Kidney (tissue), 14 donors: ENCODE data around the gene ANKS1B. TPM values are rescaled to one million over a fixed set of nuclear protein-coding genes. Genes with fewer than 3 reads are reported as not detected.

Source experiments
- DNase-seq, 5 donors: peaks; one replicate each; pipeline ENCODE4 v3.0.0-alpha.2; 2013 to 2020
- FAIRE-seq: peaks from 2 replicates; lab custom pipeline; 2012; peaks lifted over from hg19 to GRCh38; lab: Jason Lieb, UNC
- H3K27ac ChIP-seq, 2 donors: one replicate each; pipeline ENCODE4 v1.7.0; 2013; ENCODE audit warnings: low read depth in 2 of 2, low read length in 2 of 2, inconsistent platforms in 1 of 2
- H3K27me3 ChIP-seq: one replicate; pipeline ENCODE4 v1.7.1; 2013; ENCODE audit warnings: low read length, inconsistent platforms; ENCODE audit not compliant: control insufficient read depth, insufficient read depth
- H3K36me3 ChIP-seq, 3 donors: one replicate each; pipeline versions ENCODE4 v1.7.0 to v1.7.1; 2013; ENCODE audit warnings: low read length in 3 of 3, control low read depth in 1 of 3, inconsistent platforms in 1 of 3; ENCODE audit not compliant: insufficient read depth in 3 of 3, control insufficient read depth in 2 of 3
- H3K4me1 ChIP-seq, 3 donors: one replicate each; pipeline versions ENCODE4 v1.7.0 to v1.7.1; 2013; ENCODE audit warnings: low read length in 3 of 3, inconsistent platforms in 1 of 3, low read depth in 1 of 3; ENCODE audit not compliant: control insufficient read depth in 2 of 3, insufficient read depth in 2 of 3
- H3K4me3 ChIP-seq, 3 donors: one replicate each; pipeline versions ENCODE4 v1.7.0 to v1.8.1; 2013; ENCODE audit warnings: low read length in 3 of 3, control low read depth in 1 of 3, inconsistent platforms in 1 of 3
- H3K9ac ChIP-seq, 3 donors: one replicate each; pipeline versions ENCODE4 v1.7.0 to v1.7.1; 2013; ENCODE audit warnings: low read length in 3 of 3, control low read depth in 1 of 3, inconsistent platforms in 1 of 3
- H3K9me3 ChIP-seq, 3 donors: one replicate each; pipeline versions ENCODE4 v1.7.0 to v1.7.1; 2013; ENCODE audit warnings: low read length in 3 of 3, control low read depth in 1 of 3, inconsistent platforms in 1 of 3; ENCODE audit not compliant: control insufficient read depth in 2 of 3, insufficient read depth in 1 of 3
- intact Hi-C: fragments of 100-400 bp; cut with DNase I; formaldehyde crosslinking; loops from one replicate; pipeline ENCODE4 v1.11.1; 2022
- polyA plus RNA-seq: library from polyadenylated mRNA; stranded (reverse); fragments of 350-450 nt; fragmentation: Illumina TruSeq; extraction: RNeasy Lipid Tissue Mini Kit (QIAGEN cat#74804); gene quantifications from one replicate; pipeline ENCODE4 v1.2.3, GENCODE V29; 2014; ENCODE audit warnings: low read depth, low replicate concordance; ENCODE audit not compliant: insufficient read depth
- total RNA-seq: library from RNA; stranded (reverse); fragmentation: NEBNext Ultra II Directional; extraction: Animal tissue kit (Norgen Biotek cat#: 25700); gene quantifications from one replicate; pipeline ENCODE4 v1.2.1, GENCODE V29; 2021
- TF ChIP-seq, protein P1 (sequence below): IDR thresholded peaks from 3 replicates; pipeline ENCODE4 v1.5.1; 2012; ENCODE audit warnings: mild to moderate bottlenecking, moderate library complexity, borderline replicate concordance; ENCODE audit not compliant: insufficient read depth; ENCODE audit errors: extremely low read depth
- donor health status: control.
- donor health status: control.
- donor health status: control.
- donor health status: control.
- donor health status: control.
- donor health status: DM: yes; HTN: yes; CAD: no.
- donor health status: Normal renal cell carcinoma (clear cell type).

Gene ANKS1B
- total and polyA plus RNA-seq, 2 donors from 2014 or later = 1.7 to 5.8 TPM

- DNase-seq (no peak), FAIRE-seq (no peak)
- intact Hi-C loops = no loop called here
- H3K9me3 ChIP-seq = no peaks in the 10 kb centered on the region
- H3K9ac ChIP-seq = no peak overlapping the region
- no peaks in the 10 kb centered on the region for H3K36me3 ChIP-seq
- H3K4me1 ChIP-seq = no peaks in the 10 kb centered on the region
- no peaks in the 10 kb centered on the region for H3K27me3 ChIP-seq
- H3K4me3 ChIP-seq = no peak overlapping the region
- TF ChIP-seq, protein P1, sequence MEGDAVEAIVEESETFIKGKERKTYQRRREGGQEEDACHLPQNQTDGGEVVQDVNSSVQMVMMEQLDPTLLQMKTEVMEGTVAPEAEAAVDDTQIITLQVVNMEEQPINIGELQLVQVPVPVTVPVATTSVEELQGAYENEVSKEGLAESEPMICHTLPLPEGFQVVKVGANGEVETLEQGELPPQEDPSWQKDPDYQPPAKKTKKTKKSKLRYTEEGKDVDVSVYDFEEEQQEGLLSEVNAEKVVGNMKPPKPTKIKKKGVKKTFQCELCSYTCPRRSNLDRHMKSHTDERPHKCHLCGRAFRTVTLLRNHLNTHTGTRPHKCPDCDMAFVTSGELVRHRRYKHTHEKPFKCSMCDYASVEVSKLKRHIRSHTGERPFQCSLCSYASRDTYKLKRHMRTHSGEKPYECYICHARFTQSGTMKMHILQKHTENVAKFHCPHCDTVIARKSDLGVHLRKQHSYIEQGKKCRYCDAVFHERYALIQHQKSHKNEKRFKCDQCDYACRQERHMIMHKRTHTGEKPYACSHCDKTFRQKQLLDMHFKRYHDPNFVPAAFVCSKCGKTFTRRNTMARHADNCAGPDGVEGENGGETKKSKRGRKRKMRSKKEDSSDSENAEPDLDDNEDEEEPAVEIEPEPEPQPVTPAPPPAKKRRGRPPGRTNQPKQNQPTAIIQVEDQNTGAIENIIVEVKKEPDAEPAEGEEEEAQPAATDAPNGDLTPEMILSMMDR = no peak
- H3K27ac ChIP-seq = no peak overlapping the region
Measured at GRCh38 chr12:98939926-98940325, 1044.8 kb downstream of the ANKS1B start.

GRCh38 chr12:98939350-98939749 is 1045.4 kb downstream of the ANKS1B start:
- no peak overlapping the region for H3K9ac ChIP-seq
- intact Hi-C loops = no loop called here
- no peak overlapping the region for H3K4me3 ChIP-seq
- H3K4me1 ChIP-seq = no peaks in the 10 kb centered on the region
- TF ChIP-seq, protein P1 = peak; percentile 12
- no peak overlapping the region for H3K27ac ChIP-seq
- no peaks in the 10 kb centered on the region for H3K27me3 ChIP-seq
- H3K9me3 ChIP-seq = no peaks in the 10 kb centered on the region
- FAIRE-seq = no peak
- no peaks in the 10 kb centered on the region for H3K36me3 ChIP-seq
- peak in 2 of 5 donors; percentile 10 to 39 for DNase-seq

DNA sequence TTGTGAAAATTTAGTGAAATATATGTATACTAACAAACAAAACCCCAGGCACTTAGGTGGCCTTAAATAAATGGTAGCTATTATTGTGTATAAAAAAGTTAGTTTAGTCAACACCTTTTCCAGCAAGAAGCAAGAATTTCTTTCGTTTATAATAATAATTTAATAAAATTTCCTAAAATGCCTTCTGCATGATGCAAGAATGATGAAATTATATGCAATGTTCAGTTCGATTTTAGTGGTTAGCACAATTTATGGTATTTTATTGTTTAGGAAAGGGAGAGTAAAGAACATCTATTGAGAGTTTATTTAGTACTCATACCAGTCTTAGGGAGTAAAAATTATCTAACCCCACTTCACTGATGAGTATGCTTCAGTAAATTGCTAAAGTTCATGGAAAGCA is 1048.9 kb downstream of the ANKS1B start:
- TF ChIP-seq, protein P1 = no peak
- no peaks in the 10 kb centered on the region for H3K4me1 ChIP-seq
- no peak overlapping the region for H3K27ac ChIP-seq
- no peak for DNase-seq
- H3K9me3 ChIP-seq = no peaks in the 10 kb centered on the region
- H3K27me3 ChIP-seq = no peaks in the 10 kb centered on the region
- no peaks in the 10 kb centered on the region for H3K36me3 ChIP-seq
- intact Hi-C loops = no loop called here
- H3K4me3 ChIP-seq = no peak overlapping the region
- no peak overlapping the region for H3K9ac ChIP-seq
- no peak for FAIRE-seq

DNA sequence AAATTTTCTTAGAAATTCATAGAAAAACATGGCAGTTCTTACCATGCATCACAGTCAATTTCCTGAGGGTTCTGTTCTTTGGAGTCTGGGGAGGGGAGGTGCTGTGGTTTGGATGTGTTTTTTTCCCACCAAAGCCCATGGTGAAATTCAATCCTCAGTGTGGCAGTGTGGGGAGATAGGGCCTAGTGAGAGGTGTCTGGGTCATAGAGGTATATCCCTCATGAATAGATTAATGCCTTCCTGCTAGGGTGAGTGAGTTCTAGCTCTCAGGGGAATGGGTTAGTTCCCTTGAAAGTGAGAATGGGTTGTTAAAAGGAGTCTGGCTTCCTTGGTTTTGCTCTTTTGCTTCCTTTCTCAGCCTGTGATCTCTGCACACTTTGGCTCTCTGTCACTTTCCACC is 1061.9 kb downstream of the ANKS1B start:
- TF ChIP-seq, protein P1 = no peak
- intact Hi-C loops = no loop called here
- no peak for FAIRE-seq

More for the DNA sequence above, 1061.9 kb downstream of the ANKS1B start:
- H3K4me3 ChIP-seq = no peak overlapping the region
- H3K36me3 ChIP-seq = no peaks in the 10 kb centered on the region
- H3K27me3 ChIP-seq = no peaks in the 10 kb centered on the region
- no peak overlapping the region for H3K27ac ChIP-seq
- H3K4me1 ChIP-seq = no peaks in the 10 kb centered on the region
- DNase-seq = no peak
- H3K9ac ChIP-seq = no peak overlapping the region
- H3K9me3 ChIP-seq = no peaks in the 10 kb centered on the region
